IPS-18a (cell line): ENCODE data around the gene RGS3.

ENCODE experiments used
- H3K27ac ChIP-seq: one replicate; pipeline ENCODE4 v1.5.1; 2013; ENCODE audit warnings: low read length
- H3K27me3 ChIP-seq: one replicate; pipeline ENCODE4 v1.6.1; 2013; ENCODE audit warnings: mild to moderate bottlenecking, low read length; ENCODE audit not compliant: control insufficient read depth, insufficient read depth
- H3K36me3 ChIP-seq: one replicate; pipeline ENCODE4 v1.6.1; 2013; ENCODE audit warnings: low read depth, low read length; ENCODE audit not compliant: control insufficient read depth
- H3K4me1 ChIP-seq: one replicate; pipeline ENCODE4 v1.6.1; 2013; ENCODE audit warnings: low read depth, low read length; ENCODE audit not compliant: control insufficient read depth
- H3K4me3 ChIP-seq: one replicate; pipeline ENCODE4 v1.5.1; 2013; ENCODE audit warnings: low read length
- H3K9ac ChIP-seq: one replicate; pipeline ENCODE4 v1.6.1; 2013; ENCODE audit warnings: mild to moderate bottlenecking, low read length, moderate library complexity
- H3K9me3 ChIP-seq: one replicate; pipeline ENCODE4 v1.6.1; 2013; ENCODE audit warnings: low read depth, low read length; ENCODE audit not compliant: control insufficient read depth

The RGS3 gene

GRCh38 chr9:113444736-113445135 lies 18.8 kb upstream of the RGS3 start:
- Histone ChIP-seq H3K4me1 (no peaks in the 10 kb centered on the region), H3K27ac (no peak overlapping the region), H3K4me3 (no peak overlapping the region), H3K36me3 (no peaks in the 10 kb centered on the region), H3K9me3 (no peaks in the 10 kb centered on the region), H3K27me3 (no peaks in the 10 kb centered on the region), H3K9ac (no peak overlapping the region)

- no peaks in the 10 kb centered on the region for H3K27me3 ChIP-seq
- no peak overlapping the region for H3K4me3 ChIP-seq
- no peaks in the 10 kb centered on the region for H3K4me1 ChIP-seq
- H3K9ac ChIP-seq: no peak overlapping the region
- no peaks in the 10 kb centered on the region for H3K36me3 ChIP-seq
- H3K9me3 ChIP-seq: no peaks in the 10 kb centered on the region
- no peak overlapping the region for H3K27ac ChIP-seq
These were observed 17.2 kb upstream of the RGS3 start for GRCh38 chr9:113446323-113446740.

DNA sequence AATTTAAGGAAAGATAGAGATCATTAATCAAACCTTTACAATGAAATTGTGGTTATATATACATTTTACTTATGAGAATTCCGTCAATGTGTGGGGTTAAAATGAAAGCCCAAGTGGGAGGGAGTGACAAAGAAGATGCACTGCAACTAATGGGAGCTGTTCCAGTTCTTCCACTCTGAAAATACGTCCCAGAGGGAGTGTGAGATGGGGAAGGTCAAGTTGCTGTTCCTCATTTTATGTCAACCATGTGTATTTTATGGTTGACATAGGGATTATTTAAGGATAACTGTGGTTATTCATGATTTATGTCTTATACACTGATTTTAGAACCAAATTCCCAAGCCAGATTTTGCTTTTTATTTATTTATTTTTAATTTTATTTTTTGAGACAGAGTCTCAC lies 14.2 kb upstream of the RGS3 start:
- H3K9me3 ChIP-seq: no peaks in the 10 kb centered on the region
- H3K4me1 ChIP-seq: no peaks in the 10 kb centered on the region
- H3K9ac ChIP-seq: no peak overlapping the region
- no peaks in the 10 kb centered on the region for H3K27me3 ChIP-seq
- H3K36me3 ChIP-seq: no peaks in the 10 kb centered on the region
- no peak overlapping the region for H3K4me3 ChIP-seq
- no peak overlapping the region for H3K27ac ChIP-seq

DNA sequence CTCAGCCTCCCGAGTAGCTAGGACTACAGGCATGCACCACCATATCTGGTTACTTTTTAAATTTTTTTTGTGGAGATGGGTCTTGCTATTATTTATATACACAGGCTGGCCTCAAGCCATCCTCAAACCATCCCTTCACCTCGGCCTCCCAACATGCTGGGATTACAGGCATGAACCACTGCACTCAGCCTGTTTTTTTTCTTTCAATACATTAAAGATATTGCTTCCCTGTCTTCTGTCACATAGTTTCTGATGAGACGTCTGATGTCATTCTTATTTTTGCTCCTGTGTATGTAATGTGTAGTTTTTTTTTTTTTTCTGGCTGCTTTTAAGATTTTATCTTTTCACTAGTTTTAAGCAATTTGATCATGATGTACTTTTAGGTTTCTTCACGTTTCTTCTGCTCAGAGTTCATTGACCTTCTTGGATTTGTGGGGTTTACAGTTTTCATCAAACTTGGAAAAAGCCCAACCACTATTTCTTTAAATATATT lies 11.4 kb upstream of the RGS3 start:
- no peaks in the 10 kb centered on the region for H3K27me3 ChIP-seq
- peaks cover 19% of the 10 kb centered on the region for H3K4me1 ChIP-seq
- no peaks in the 10 kb centered on the region for H3K36me3 ChIP-seq
- no peak overlapping the region for H3K4me3 ChIP-seq
- no peaks in the 10 kb centered on the region for H3K9me3 ChIP-seq
- no peak overlapping the region for H3K9ac ChIP-seq
- H3K27ac ChIP-seq: no peak overlapping the region

- no peak overlapping the region for H3K27ac ChIP-seq
- H3K9ac ChIP-seq: no peak overlapping the region
- no peaks in the 10 kb centered on the region for H3K36me3 ChIP-seq
These were observed 8.4 kb upstream of the RGS3 start for GRCh38 chr9:113454914-113455761.

GRCh38 chr9:113456235-113456634 lies 7.3 kb upstream of the RGS3 start:
- no peaks in the 10 kb centered on the region for H3K27me3 ChIP-seq
- no peak overlapping the region for H3K27ac ChIP-seq

More at GRCh38 chr9:113454914-113455761, 8.4 kb upstream of the RGS3 start:
- Histone ChIP-seq H3K27me3 (no peaks in the 10 kb centered on the region), H3K4me3 (no peak overlapping the region), H3K9me3 (no peaks in the 10 kb centered on the region), H3K4me1 (peaks cover 19% of the 10 kb centered on the region)

DNA sequence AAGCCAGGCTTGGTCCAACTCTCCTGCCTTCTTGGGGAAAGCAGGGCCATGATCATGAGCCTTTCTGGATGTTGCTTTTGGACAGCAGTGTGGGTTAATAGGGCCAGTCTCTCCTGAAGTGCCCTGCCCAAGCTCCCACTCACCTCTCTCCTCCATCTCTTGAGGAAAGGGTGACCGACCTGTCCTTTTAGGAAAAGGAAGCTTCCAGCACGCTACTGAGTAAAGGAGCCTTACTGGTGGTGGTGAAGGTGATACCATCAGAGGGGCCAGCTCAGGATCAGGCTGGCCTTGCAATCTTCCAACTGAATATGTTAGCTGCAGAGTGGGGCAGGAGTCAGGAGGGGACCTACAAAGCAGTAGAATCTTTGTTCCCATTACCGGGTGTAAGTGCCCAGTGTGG lies 2.2 kb upstream of the RGS3 start:
- Histone ChIP-seq H3K9ac (no peak overlapping the region), H3K9me3 (no peaks in the 10 kb centered on the region), H3K4me3 (no peak overlapping the region)

More at GRCh38 chr9:113456235-113456634, 7.3 kb upstream of the RGS3 start:
- Histone ChIP-seq H3K36me3 (no peaks in the 10 kb centered on the region), H3K4me3 (no peak overlapping the region), H3K9ac (no peak overlapping the region), H3K4me1 (peaks cover 19% of the 10 kb centered on the region), H3K9me3 (no peaks in the 10 kb centered on the region)

GRCh38 chr9:113461943-113462342 lies 1.6 kb upstream of the RGS3 start:
- Histone ChIP-seq H3K27me3 (peaks cover 40% of the 10 kb centered on the region), H3K4me3 (no peak overlapping the region), H3K4me1 (peaks cover 3% of the 10 kb centered on the region), H3K9ac (no peak overlapping the region), H3K36me3 (no peaks in the 10 kb centered on the region), H3K9me3 (no peaks in the 10 kb centered on the region), H3K27ac (no peak overlapping the region)

More for the DNA sequence above, 2.2 kb upstream of the RGS3 start:
- Histone ChIP-seq H3K4me1 (peaks cover 6% of the 10 kb centered on the region), H3K27ac (no peak overlapping the region), H3K36me3 (no peaks in the 10 kb centered on the region), H3K27me3 (peaks cover 40% of the 10 kb centered on the region)

DNA sequence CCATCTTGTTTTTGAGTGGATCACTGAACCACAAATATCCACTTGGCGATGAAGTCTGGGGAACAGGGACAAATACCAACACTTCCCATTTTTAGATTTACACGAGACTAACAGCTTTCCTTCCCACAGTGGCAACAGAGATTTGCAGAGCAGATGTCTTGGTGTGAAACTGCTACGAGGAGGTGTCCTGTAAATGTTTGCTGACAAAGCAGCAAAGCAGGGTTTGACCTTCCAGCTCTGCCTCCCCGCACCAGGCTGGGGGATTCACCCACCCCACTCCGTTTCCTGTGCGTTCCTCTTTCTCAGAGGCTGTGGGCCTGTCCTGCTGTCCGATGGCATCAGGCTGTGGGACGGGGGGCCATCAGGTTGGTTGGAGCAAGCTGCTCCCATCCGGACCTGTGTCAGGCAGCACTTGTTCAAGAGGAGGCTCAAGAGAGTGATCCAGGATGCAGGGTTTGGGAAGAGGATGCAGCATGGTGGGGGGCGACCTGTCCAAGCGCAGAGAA lies 693 bp upstream of the RGS3 start:
- Histone ChIP-seq H3K9me3 (no peaks in the 10 kb centered on the region), H3K36me3 (no peaks in the 10 kb centered on the region), H3K4me1 (peaks cover 3% of the 10 kb centered on the region), H3K27ac (no peak overlapping the region), H3K4me3 (peak overlapping the region; percentile 61), H3K27me3 (peaks cover 40% of the 10 kb centered on the region), H3K9ac (no peak overlapping the region)

DNA sequence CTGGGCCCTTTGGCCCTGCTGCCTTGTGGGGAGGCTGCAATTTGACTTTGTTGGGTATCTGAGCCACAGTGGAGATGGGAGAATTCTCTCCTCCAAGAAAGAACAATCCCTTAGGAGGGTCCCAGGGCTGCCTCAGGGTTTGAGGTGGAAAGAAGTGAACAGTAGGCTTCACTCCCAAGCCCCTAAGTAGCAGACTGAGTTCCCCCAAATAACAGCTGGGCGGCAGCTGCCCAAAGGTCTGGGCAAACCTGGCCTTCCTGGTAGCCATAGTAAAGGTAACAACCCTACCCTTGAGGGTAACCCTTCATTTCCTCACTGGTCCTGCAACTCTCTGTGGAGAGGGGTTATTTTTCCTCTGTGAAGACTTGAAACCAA lies 746 bp downstream of the RGS3 start:
- peaks cover 3% of the 10 kb centered on the region for H3K4me1 ChIP-seq
- H3K27me3 ChIP-seq: peaks cover 40% of the 10 kb centered on the region
- H3K36me3 ChIP-seq: no peaks in the 10 kb centered on the region
- peak overlapping the region; percentile 61 for H3K4me3 ChIP-seq
- H3K27ac ChIP-seq: no peak overlapping the region
- H3K9ac ChIP-seq: no peak overlapping the region
- H3K9me3 ChIP-seq: no peaks in the 10 kb centered on the region

DNA sequence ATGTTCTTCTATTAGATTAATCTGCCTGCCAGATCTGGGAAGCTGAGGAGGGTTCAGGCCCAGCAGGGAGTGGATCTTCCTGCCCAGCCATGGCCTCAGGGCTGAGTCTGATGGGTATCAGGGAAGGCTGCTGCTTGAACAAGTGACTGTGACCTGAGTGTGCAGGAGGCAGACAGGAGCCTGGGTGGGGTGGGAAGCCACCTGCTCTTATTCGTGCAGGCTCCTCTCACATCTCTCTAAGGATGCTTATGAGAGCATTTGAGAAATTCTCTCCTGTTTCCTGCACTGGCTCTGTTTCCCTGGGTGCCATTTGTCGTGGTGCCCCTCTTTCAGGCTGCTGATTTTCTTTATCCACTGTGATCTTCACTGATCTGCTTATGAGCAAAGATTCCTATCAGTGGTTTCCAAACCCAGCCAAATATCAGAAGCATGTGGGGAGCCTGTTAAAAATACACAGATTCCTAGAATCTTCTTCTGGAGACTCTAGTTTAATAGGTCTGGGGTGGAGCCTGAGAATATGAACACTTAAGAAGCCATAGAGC lies 2.1 kb downstream of the RGS3 start:
- H3K9ac ChIP-seq: no peak overlapping the region
- no peak overlapping the region for H3K27ac ChIP-seq
- no peaks in the 10 kb centered on the region for H3K9me3 ChIP-seq
- H3K36me3 ChIP-seq: no peaks in the 10 kb centered on the region
- H3K4me3 ChIP-seq: no peak overlapping the region
- H3K27me3 ChIP-seq: peaks cover 40% of the 10 kb centered on the region
- peaks cover 3% of the 10 kb centered on the region for H3K4me1 ChIP-seq
